IPS DF 6.9 (cell line): ENCODE results near the gene TMEM41B.
A peak's percentile ranks its signal among the peaks of the same experiment; 100 is the strongest.
"Not testable (repeated sequence)": the region's sequence is repeated elsewhere in the genome, so short reads cannot be mapped to it uniquely, and the experiment has no call there.

ENCODE experiments used
- DNase-seq: peaks from one replicate; pipeline ENCODE4 v3.0.0-alpha.2; 2013; ENCODE audit warnings: low read depth, low spot score
- H3K27ac ChIP-seq: one replicate; pipeline ENCODE4 v1.5.1; 2013; ENCODE audit warnings: low read length, control low read depth
- H3K27me3 ChIP-seq: 2 replicates; pipeline ENCODE4 v1.6.1; 2013; ENCODE audit warnings: mild to moderate bottlenecking, low read length; ENCODE audit not compliant: control insufficient read depth, insufficient read depth
- H3K36me3 ChIP-seq: 2 replicates; pipeline ENCODE4 v1.6.1; 2013; ENCODE audit warnings: low read length; ENCODE audit not compliant: control insufficient read depth, insufficient read depth
- H3K4me1 ChIP-seq: 2 replicates; pipeline ENCODE4 v1.6.1; 2013; ENCODE audit warnings: low read length; ENCODE audit not compliant: control insufficient read depth, insufficient read depth
- H3K4me3 ChIP-seq: 2 replicates; pipeline ENCODE4 v1.5.1; 2013; ENCODE audit warnings: mild to moderate bottlenecking, low read length
- H3K9me3 ChIP-seq: 2 replicates; pipeline ENCODE4 v1.6.1; 2013; ENCODE audit warnings: low read length, inconsistent platforms; ENCODE audit not compliant: control insufficient read depth, insufficient read depth
- WGBS: extraction: QIAGEN DNeasy Blood & Tissue Kit; methylation state at CpG from one replicate; pipeline ENCODE4 v1.1.7; 2013; ENCODE audit warnings: mixed read lengths, missing lambda C conversion rate; ENCODE audit not compliant: insufficient read length, insufficient coverage; 5-methylcytosine and 5-hydroxymethylcytosine counted together

TMEM41B gene

GRCh38 chr11:9269492-9270013, 44.8 kb downstream of the TMEM41B start:
- H3K36me3 ChIP-seq, result no peaks in the 10 kb centered on the region
- no peak overlapping the region for H3K27ac ChIP-seq
- H3K9me3 ChIP-seq, result no peaks in the 10 kb centered on the region
- H3K4me1 ChIP-seq, result no peaks in the 10 kb centered on the region
- H3K4me3 ChIP-seq, result no peak overlapping the region
- DNase-seq, result no peak
- WGBS, result no CpG with 5 or more reads among the region's 2 CpGs
- no peaks in the 10 kb centered on the region for H3K27me3 ChIP-seq

- H3K27ac ChIP-seq, result no peak overlapping the region
- no peaks in the 10 kb centered on the region for H3K36me3 ChIP-seq
- H3K9me3 ChIP-seq, result no peaks in the 10 kb centered on the region
- H3K4me3 ChIP-seq, result no peak overlapping the region
- DNase-seq, result no peak
- no peaks in the 10 kb centered on the region for H3K4me1 ChIP-seq
- no peaks in the 10 kb centered on the region for H3K27me3 ChIP-seq
- no CpG with 5 or more reads among the region's 4 CpGs for WGBS
Observed at GRCh38 chr11:9267680-9268079, 46.7 kb downstream of the TMEM41B start.

- Histone ChIP-seq H3K27me3 (no peaks in the 10 kb centered on the region), H3K9me3 (no peaks in the 10 kb centered on the region), H3K36me3 (no peaks in the 10 kb centered on the region), H3K4me1 (no peaks in the 10 kb centered on the region), H3K4me3 (no peak overlapping the region), H3K27ac (no peak overlapping the region)
- no peak for DNase-seq
- no CpG with 5 or more reads among the region's 8 CpGs for WGBS
Observed at GRCh38 chr11:9266926-9267325, 47.5 kb downstream of the TMEM41B start.

GRCh38 chr11:9266132-9266736, 48.2 kb downstream of the TMEM41B start:
- no peak for DNase-seq
- no peak overlapping the region for H3K27ac ChIP-seq
- no peak overlapping the region for H3K4me3 ChIP-seq
- no peaks in the 10 kb centered on the region for H3K9me3 ChIP-seq
- no peaks in the 10 kb centered on the region for H3K27me3 ChIP-seq
- H3K4me1 ChIP-seq, result no peaks in the 10 kb centered on the region
- no CpG with 5 or more reads among the region's 13 CpGs for WGBS
- H3K36me3 ChIP-seq, result no peaks in the 10 kb centered on the region

GRCh38 chr11:9265211-9266131, 48.9 kb downstream of the TMEM41B start, which contains the start of gene DENND5A:
TSS of gene DENND5A (minus strand) at chr11:9265350. CDS start at chr11:9265069, 281 bp downstream.
- no peak within 1 kb of the TSS for H3K27ac ChIP-seq
- no CpG with 5 or more reads among the region's 63 CpGs for WGBS
- no peak for DNase-seq

GRCh38 chr11:9264316-9265210, 49.8 kb downstream of the TMEM41B start:
- Histone ChIP-seq H3K27me3 (no peaks in the 10 kb centered on the region), H3K4me3 (peak overlapping the region; percentile 64), H3K4me1 (no peaks in the 10 kb centered on the region), H3K27ac (no peak overlapping the region), H3K9me3 (no peaks in the 10 kb centered on the region), H3K36me3 (no peaks in the 10 kb centered on the region)
- no CpG with 5 or more reads among the region's 76 CpGs for WGBS
- no peak for DNase-seq

More at GRCh38 chr11:9265211-9266131, 48.9 kb downstream of the TMEM41B start, which contains the start of gene DENND5A:
- Histone ChIP-seq H3K4me3 (peak within 1 kb of the TSS; percentile 64), H3K36me3 (no peaks in the 10 kb centered on the region), H3K9me3 (no peaks in the 10 kb centered on the region), H3K27me3 (no peaks in the 10 kb centered on the region), H3K4me1 (no peaks in the 10 kb centered on the region)

GRCh38 chr11:9263840-9264315, 50.5 kb downstream of the TMEM41B start:
- DNase-seq, result no peak
- H3K4me1 ChIP-seq, result no peaks in the 10 kb centered on the region
- no peaks in the 10 kb centered on the region for H3K27me3 ChIP-seq
- H3K36me3 ChIP-seq, result no peaks in the 10 kb centered on the region
- WGBS, result no CpG with 5 or more reads among the region's 9 CpGs
- H3K9me3 ChIP-seq, result no peaks in the 10 kb centered on the region
- no peak overlapping the region for H3K27ac ChIP-seq
- peak overlapping the region; percentile 64; the same call in 1 of the 2 replicates for H3K4me3 ChIP-seq

- not testable (repeated sequence) for H3K27me3 ChIP-seq, H3K4me1 ChIP-seq, H3K4me3 ChIP-seq, H3K9me3 ChIP-seq, H3K36me3 ChIP-seq, H3K27ac ChIP-seq, DNase-seq
- no CpG with 5 or more reads among the region's 2 CpGs for WGBS
Observed at GRCh38 chr11:9260838-9261146, 53.6 kb downstream of the TMEM41B start.

GRCh38 chr11:9259981-9260837, 54.2 kb downstream of the TMEM41B start:
- H3K4me1 ChIP-seq, result no peaks in the 10 kb centered on the region
- no peak overlapping the region for H3K27ac ChIP-seq
- no peaks in the 10 kb centered on the region for H3K27me3 ChIP-seq
- no peak for DNase-seq
- H3K4me3 ChIP-seq, result no peak overlapping the region
- no peaks in the 10 kb centered on the region for H3K36me3 ChIP-seq
- no peaks in the 10 kb centered on the region for H3K9me3 ChIP-seq
- WGBS, result no CpG with 5 or more reads among the region's 4 CpGs
